ENCODE data around the gene PNO1. TPM values are rescaled to one million over a fixed set of nuclear protein-coding genes. Genes with fewer than 3 reads are reported as not detected.

The PNO1 gene
- total RNA-seq, 1 donor: 4.0 TPM

DNA sequence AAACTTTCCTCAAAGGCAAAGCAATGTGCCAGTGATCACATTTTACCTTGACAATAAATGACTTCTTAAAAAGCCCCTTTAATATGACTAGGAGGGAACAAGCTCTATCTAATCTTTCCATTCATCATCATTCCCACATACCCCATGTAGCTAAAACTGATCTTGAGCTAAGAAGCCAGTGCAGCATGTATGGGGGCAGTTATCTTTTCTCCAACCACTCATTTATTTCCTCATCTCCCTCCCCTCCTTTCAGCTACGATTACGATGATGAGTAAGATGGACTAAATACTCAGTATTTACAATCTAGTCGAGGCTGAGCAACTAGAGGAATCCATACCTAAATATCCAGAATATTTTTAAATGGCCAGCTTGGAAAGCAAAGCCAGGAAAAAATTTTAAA lies 35.5 kb downstream of the PNO1 start:
- DNase-seq (ENCODE audit: low read depth in 2 of 3, low spot score in 2 of 3): no peak

DNA sequence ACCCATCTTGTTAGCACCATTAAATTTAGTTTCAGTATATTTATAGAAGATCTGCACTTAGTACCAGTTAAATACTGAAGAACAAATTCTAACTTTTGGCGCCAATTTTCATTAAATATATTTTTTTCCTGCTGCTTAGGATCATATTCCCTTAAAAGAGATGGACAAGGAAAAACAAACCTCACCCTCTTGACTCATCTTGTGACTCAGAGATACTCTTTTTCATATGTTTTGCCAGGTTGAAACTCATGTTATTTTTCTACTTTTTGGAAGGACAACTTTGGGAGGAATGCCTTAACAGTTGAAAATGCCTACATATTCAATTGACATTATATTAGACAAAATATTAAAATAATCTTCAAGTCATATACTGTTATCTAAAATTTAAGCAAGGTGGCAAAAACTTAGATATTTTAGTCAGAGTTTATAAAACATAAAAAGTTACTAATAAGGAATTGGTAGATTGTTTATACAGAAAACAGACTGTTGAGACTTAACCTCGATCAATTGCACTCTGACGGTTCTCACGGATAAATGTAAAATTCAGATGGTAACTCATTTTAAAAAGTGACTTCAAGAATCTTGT lies 36.2 kb downstream of the PNO1 start:
- no peak for DNase-seq (ENCODE audit: low read depth in 2 of 3, low spot score in 2 of 3)

- no peak for DNase-seq (ENCODE audit: low read depth in 2 of 3, low spot score in 2 of 3)
These were observed 37.4 kb downstream of the PNO1 start for GRCh38 chr2:68195096-68195495.

- DNase-seq (ENCODE audit: low read depth in 2 of 3, low spot score in 2 of 3): peak in 2 of 3 donors; percentile 41 to 88
These were observed 38.5 kb downstream of the PNO1 start for GRCh38 chr2:68196120-68196716.

DNA sequence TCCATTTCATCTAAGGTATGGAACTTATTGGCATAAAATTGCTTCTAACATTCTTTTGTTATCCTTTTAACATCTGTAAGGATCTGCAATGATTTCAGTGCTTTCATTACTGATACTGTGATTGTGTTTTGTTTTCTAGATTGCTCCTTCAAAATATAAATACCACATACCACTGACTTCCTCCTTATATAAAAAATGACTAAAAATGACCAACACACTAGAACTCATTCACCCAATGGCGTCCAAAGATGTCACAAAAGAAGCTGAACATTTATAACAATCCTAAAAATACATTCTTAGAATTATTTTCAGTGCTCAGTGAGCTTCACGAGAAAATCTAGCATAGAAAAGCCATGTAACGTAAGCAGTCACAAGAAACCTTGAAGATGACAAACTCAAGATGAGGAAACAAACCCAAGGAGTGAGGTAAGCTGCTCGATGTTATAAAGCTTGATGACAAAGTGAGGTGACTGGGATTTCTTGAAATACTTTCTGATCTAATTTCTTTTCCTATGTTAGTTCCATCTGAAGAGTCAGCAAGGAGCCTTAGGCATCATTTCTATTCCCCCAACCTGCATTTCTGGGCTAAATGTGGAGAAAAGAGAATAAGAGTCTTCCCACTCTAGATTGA lies 42.6 kb downstream of the PNO1 start:
- DNase-seq (ENCODE audit: low read depth in 2 of 3, low spot score in 2 of 3): no peak

DNA sequence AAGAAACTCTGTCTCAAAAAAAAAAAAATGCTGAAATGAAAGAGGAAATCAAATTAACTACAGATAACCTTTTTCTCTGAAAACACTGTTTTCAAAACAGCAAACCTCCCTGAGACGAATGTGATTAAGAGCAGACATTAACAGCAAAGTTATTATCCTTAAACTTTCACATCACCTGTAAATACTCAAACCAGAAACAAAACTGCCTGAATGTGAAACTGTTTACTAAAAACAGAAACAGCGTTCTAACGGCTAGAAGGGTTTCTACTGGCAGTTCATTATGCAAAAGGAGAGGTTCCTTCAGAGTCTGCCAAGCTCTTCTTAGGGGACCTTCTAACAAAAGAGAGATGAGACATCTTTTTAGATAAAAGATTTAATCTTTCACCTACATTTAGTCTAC lies 45.9 kb downstream of the PNO1 start:
- no peak for DNase-seq (ENCODE audit: low read depth in 2 of 3, low spot score in 2 of 3)

DNA sequence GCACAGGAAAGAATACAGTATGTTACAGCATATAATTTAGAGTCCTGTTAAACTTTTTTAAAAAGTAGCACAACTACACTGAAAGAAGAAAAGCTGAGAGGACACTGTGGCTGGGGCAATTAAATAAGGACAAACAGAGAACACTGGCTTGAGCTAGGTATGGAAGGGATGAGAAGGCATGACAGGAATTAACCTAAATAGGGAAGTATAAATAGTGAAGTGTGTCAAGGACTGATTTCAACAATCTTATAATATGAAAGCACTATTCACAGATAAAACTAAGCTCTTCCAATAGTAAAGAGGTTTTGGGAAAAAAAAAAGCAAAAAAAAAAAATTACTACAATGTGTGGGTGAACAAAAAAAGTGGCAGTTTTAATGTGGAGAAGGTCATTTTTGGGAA lies 49.1 kb downstream of the PNO1 start:
- DNase-seq (ENCODE audit: low read depth in 2 of 3, low spot score in 2 of 3): no peak

GRCh38 chr2:68214381-68214780 lies 56.7 kb downstream of the PNO1 start:
- no peak for DNase-seq (ENCODE audit: low read depth in 2 of 3, low spot score in 2 of 3)

DNA sequence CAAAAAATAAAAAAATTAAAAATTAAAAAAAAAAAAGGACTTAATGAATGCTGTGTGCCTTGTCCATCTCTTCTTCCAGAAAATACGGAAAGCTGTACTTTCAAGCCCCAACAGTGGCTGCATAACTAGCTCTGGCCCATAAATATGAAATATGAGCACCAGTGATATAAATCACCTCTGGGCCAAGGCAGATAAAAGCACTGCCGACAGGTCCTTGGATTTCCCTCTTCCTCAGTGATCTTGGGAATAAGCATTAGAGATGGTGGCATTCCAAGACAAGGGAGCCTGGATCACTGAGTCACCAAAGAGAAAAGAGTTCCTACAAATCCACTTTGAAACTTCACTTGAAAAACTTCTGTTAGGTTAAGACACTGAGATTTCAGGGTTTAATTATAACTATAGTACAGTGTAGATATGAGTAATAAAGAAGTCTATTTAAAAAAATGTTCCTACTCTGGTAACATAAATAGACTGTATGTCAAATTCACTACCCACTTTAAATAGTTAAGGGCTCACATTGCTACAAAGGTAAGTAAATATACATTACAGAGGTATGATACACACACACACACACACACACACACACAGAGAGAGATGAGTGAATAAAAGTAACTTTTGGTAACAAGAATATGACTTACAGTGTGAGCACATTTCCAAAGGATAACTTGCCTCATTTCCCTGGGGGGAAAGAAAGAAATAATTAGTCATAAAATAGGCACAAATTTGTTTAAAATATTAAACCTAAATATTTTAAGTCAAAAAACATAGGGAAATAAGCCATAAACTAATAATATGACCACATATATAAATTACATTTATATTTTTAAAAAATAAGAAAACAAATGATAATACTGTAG lies 59.0 kb downstream of the PNO1 start:
- DNase-seq (ENCODE audit: low read depth in 2 of 3, low spot score in 2 of 3): no peak

GRCh38 chr2:68217729-68218128 lies 60.0 kb downstream of the PNO1 start:
- no peak for DNase-seq (ENCODE audit: low read depth in 2 of 3, low spot score in 2 of 3)

- no peak for DNase-seq (ENCODE audit: low read depth in 2 of 3, low spot score in 2 of 3)
These were observed 60.7 kb downstream of the PNO1 start for GRCh38 chr2:68218343-68218901.

DNA sequence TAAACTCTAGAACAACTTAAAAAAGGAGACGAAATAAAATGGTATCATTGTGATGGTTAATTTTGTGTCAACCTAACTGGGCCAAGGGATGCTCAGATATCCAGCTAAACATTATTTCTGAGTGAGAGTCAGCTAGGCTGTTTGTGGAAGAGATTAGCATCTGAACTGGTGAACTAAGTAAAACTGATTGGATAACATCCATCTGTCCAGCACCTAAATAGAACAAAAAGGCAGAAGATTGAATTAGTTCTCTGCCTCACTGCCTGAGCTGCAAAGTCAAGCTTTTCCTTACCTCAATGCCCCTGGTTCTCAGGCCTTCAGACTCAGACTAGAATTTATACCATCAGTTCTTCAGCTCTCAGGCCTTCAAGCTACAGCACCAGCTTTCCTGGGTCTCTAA lies 64.6 kb downstream of the PNO1 start:
- DNase-seq (ENCODE audit: low read depth in 2 of 3, low spot score in 2 of 3): no peak

GRCh38 chr2:68223419-68223818 lies 65.7 kb downstream of the PNO1 start:
- DNase-seq (ENCODE audit: low read depth in 2 of 3, low spot score in 2 of 3): no peak

DNA sequence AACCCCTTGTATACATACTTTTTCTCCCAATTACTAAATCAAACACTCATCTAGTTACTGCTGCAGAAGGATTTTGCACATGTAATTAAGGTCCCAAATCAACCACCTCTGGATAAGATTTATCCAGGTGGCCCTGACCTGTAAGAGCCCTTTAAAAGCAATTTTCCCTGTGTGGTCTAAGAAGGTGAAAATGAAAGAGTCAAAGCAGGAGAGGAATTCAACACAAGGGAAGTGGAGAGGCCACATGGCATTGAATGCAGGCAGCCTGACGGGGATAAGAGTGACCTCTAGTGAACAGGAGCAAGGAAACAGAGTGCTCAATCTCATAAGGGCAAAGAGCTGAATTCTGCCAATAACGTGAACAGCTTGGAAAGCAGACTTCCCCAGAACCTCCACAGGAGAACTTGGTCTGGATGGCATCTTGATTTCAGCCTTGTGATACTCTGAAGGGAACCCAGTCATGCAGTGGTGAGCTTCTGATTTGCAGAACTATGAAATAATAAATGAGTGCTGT lies 67.5 kb downstream of the PNO1 start:
- peak in 1 of 3 donors; percentile 30 for DNase-seq (ENCODE audit: low read depth in 2 of 3, low spot score in 2 of 3)

Other genes with a start within 250 kb of the PNO1 start
- gene C1D, start 94.9 kb upstream of the PNO1 start, total RNA-seq: 4.8 TPM
- 18.0 TPM for gene PPP3R1, start 94.6 kb downstream of the PNO1 start, total RNA-seq
- gene CNRIP1, start 162.1 kb downstream of the PNO1 start, total RNA-seq: 40.7 TPM
- 48.2 TPM for gene PLEK, start 207.4 kb downstream of the PNO1 start, total RNA-seq

Data from hematopoietic multipotent progenitor cell (in vitro differentiated cells).